Transverse colon (tissue), 3 donors: Measurements from ENCODE around the gene ARHGEF2.

Experiments used
- CTCF ChIP-seq, 5 experiments: fragments of 200-600 bp in 3 of 5; fragments of 450-650 bp in 2 of 5; sonication (generic) in 3 of 5; IDR thresholded peaks; 1 replicate in 2 of 5; 2 replicates in 3 of 5; pipeline ENCODE4 v1.5.1; 2016 to 2017; ENCODE audit warnings: antibody characterized with exemption in 5 of 5, inconsistent platforms in 3 of 5, mild to moderate bottlenecking in 2 of 5, moderate library complexity in 1 of 5
- POLR2A ChIP-seq: fragments of 450-650 bp; IDR thresholded peaks from one replicate; pipeline ENCODE4 v1.6.1; 2016; ENCODE audit warnings: antibody characterized with exemption, mild to moderate bottlenecking, moderate library complexity

GRCh38 chr1:155912056-155912536 is 66.3 kb downstream of the ARHGEF2 start:
- no peak for TF ChIP-seq CTCF (IDR thresholded peaks at IDR 0.05)
- no peak for TF ChIP-seq POLR2A
